Breast epithelium (tissue), 4 donors: ENCODE measurements around the gene TMEM176B. TPM values are rescaled to one million over a fixed set of nuclear protein-coding genes. Genes with fewer than 3 reads are reported as not detected.

Experiments
- DNase-seq, 2 donors: peaks; one replicate each; pipeline ENCODE4 v3.0.0-alpha.2; 2019; ENCODE audit warnings: low spot score in 2 of 2
- H3K27ac ChIP-seq, 2 donors: fragments of 200-600 bp; sonication (generic) in 1 of 2; one replicate each; pipeline ENCODE4 v1.5.1; 2016 to 2019; ENCODE audit warnings: mild to moderate bottlenecking in 1 of 2
- H3K27me3 ChIP-seq, 2 donors: fragments of 200-600 bp; sonication (generic) in 1 of 2; one replicate each; pipeline versions ENCODE4 v1.5.1 to v1.6.0; 2017 to 2019; ENCODE audit warnings: control low read depth in 1 of 2, mild to moderate bottlenecking in 1 of 2
- H3K36me3 ChIP-seq: fragments of 200-600 bp; one replicate; pipeline ENCODE4 v1.5.1; 2019
- H3K4me1 ChIP-seq, 2 donors: fragments of 200-600 bp; sonication (generic); one replicate each; pipeline ENCODE4 v1.5.1; 2016 to 2019; ENCODE audit warnings: control low read depth in 1 of 2
- H3K4me3 ChIP-seq, 3 donors: fragments of 200-600 bp; sonication (generic); 1 replicate in 2 of 3; 2 replicates in 1 of 3; pipeline ENCODE4 v1.5.1; 2016 to 2019; ENCODE audit warnings: mild to moderate bottlenecking in 3 of 3, moderate library complexity in 2 of 3
- H3K9me3 ChIP-seq, 2 donors: fragments of 200-600 bp; sonication (generic) in 1 of 2; one replicate each; pipeline ENCODE4 v1.5.1; 2016 to 2019; ENCODE audit warnings: control low read depth in 1 of 2
- POLR2A ChIP-seq: fragments of 450-650 bp; IDR thresholded peaks from one replicate; pipeline ENCODE4 v1.6.1; 2016; ENCODE audit warnings: antibody characterized with exemption, mild to moderate bottlenecking, moderate library complexity
- POLR2AphosphoS5 ChIP-seq, 3 donors: sonication (generic); formaldehyde crosslinking; IDR thresholded peaks; one replicate each; pipeline ENCODE4 v1.6.1; 2017; ENCODE audit warnings: antibody characterized with exemption in 3 of 3
- intact Hi-C: fragments of 100-400 bp; cut with DNase I; formaldehyde crosslinking; loops from one replicate; pipeline ENCODE4 v1.15.1; 2023; ENCODE audit warnings: low total_unique reads
- total RNA-seq, 3 donors: library from RNA; depleted of rRNA; stranded (reverse); fragments of >200 nt; gene quantifications; one replicate each; pipeline ENCODE4 v1.1.0, GENCODE V29; 2016
- TF ChIP-seq, protein P1 (sequence below), 3 donors: fragments of 450-650 bp; IDR thresholded peaks; one replicate each; pipeline ENCODE4 v1.5.1; 2016 to 2017; ENCODE audit warnings: antibody characterized with exemption in 3 of 3, mild to moderate bottlenecking in 3 of 3, moderate library complexity in 3 of 3

TMEM176B gene
- total RNA-seq, 3 donors from 2014 or later: 49.1 to 105 (median 75.5) TPM

DNA sequence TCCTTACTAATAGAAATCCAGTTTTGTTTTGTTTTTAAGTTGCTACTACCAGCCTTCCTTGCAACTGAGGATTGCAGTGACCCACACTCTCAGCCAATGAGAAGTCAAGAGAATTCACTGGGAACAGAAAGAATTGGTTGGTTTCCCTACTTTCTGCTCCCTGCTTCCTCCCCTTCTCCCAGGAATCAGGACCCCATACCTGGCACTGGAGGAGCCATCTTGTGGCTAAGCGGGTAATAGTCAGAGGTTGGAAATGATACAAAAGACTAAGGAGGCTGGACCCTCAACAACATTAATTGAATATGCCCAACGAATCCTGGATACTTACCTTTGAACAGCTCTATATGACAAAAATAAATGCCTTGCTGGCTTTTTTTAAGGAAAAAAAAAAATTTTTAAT lies 6.7 kb upstream of the TMEM176B start:
- H3K9me3 ChIP-seq: peaks cover 16 to 17% of the 10 kb centered on the region in 2 donors
- no peak overlapping the region for H3K4me3 ChIP-seq
- no peak overlapping the region for H3K27ac ChIP-seq
- intact Hi-C loops: no loop called here
- H3K36me3 ChIP-seq: no peaks in the 10 kb centered on the region
- H3K4me1 ChIP-seq: no peaks in the 10 kb centered on the region
- H3K27me3 ChIP-seq: no peaks in the 10 kb centered on the region
- no peak for DNase-seq
- TF ChIP-seq, protein P1, sequence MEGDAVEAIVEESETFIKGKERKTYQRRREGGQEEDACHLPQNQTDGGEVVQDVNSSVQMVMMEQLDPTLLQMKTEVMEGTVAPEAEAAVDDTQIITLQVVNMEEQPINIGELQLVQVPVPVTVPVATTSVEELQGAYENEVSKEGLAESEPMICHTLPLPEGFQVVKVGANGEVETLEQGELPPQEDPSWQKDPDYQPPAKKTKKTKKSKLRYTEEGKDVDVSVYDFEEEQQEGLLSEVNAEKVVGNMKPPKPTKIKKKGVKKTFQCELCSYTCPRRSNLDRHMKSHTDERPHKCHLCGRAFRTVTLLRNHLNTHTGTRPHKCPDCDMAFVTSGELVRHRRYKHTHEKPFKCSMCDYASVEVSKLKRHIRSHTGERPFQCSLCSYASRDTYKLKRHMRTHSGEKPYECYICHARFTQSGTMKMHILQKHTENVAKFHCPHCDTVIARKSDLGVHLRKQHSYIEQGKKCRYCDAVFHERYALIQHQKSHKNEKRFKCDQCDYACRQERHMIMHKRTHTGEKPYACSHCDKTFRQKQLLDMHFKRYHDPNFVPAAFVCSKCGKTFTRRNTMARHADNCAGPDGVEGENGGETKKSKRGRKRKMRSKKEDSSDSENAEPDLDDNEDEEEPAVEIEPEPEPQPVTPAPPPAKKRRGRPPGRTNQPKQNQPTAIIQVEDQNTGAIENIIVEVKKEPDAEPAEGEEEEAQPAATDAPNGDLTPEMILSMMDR (IDR thresholded peaks at IDR 0.05): no peak
- TF ChIP-seq POLR2AphosphoS5 (IDR thresholded peaks at IDR 0.05): no peak
- TF ChIP-seq POLR2A: no peak

DNA sequence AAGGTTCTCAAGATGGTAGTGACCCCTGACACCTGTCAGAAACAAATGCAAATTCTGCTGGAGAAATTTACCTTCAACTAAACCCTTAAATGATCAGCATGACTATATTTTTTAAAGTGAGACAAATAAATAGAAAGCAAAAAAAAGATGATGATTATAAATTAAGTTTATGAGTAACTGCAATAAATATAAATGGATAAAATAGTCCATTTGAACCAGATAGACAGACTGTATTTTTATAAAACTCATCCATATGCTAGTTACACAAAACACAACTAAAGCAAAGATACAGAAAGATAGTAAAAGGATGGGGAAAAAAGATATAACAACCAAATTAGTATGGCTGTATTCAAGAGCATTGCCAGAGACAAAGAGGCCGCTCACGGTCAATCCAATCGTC lies 6.3 kb upstream of the TMEM176B start:
- Histone ChIP-seq H3K36me3 (no peaks in the 10 kb centered on the region), H3K9me3 (peaks cover 16 to 17% of the 10 kb centered on the region in 2 donors), H3K27ac (no peak overlapping the region), H3K4me3 (no peak overlapping the region), H3K27me3 (peaks cover 0 to 2% of the 10 kb centered on the region in 2 donors), H3K4me1 (no peaks in the 10 kb centered on the region)
- DNase-seq: no peak
- intact Hi-C loops: no loop called here
- TF ChIP-seq, protein P1 (IDR thresholded peaks at IDR 0.05): no peak
- no peak for TF ChIP-seq POLR2A
- TF ChIP-seq POLR2AphosphoS5 (IDR thresholded peaks at IDR 0.05): no peak

- intact Hi-C loops: no loop called here
- no peak for DNase-seq
- H3K4me3 ChIP-seq: no peak overlapping the region
- H3K9me3 ChIP-seq: peaks cover 16 to 17% of the 10 kb centered on the region in 2 donors
- H3K36me3 ChIP-seq: no peaks in the 10 kb centered on the region
- H3K27me3 ChIP-seq: peaks cover 2 to 4% of the 10 kb centered on the region in 2 donors
- H3K27ac ChIP-seq: no peak overlapping the region
- H3K4me1 ChIP-seq: no peaks in the 10 kb centered on the region
- TF ChIP-seq POLR2A (no peak), POLR2AphosphoS5 (IDR thresholded peaks at IDR 0.05) (no peak)
- TF ChIP-seq, protein P1 (IDR thresholded peaks at IDR 0.05): no peak
Measured at GRCh38 chr7:150805864-150806263, 5.7 kb upstream of the TMEM176B start.

DNA sequence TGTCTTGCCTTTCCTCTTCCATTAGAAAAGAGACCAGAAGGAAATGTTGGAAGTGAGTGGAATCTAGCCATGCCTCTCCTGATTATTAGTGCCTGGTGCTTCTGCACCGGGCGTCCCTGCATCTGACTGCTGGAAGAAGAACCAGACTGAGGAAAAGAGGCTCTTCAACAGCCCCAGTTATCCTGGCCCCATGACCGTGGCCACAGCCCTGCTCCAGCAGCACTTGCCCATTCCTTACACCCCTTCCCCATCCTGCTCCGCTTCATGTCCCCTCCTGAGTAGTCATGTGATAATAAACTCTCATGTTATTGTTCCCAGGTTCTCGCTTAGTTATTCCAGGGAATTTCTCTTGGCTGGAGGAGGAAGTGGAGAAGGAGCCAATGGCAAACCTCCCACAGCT lies 4.6 kb upstream of the TMEM176B start:
- peaks cover 16 to 17% of the 10 kb centered on the region in 2 donors for H3K9me3 ChIP-seq
- no peaks in the 10 kb centered on the region for H3K36me3 ChIP-seq
- no peak for TF ChIP-seq POLR2A
- TF ChIP-seq, protein P1 (IDR thresholded peaks at IDR 0.05): no peak
- no peak for TF ChIP-seq POLR2AphosphoS5 (IDR thresholded peaks at IDR 0.05)
- intact Hi-C loops: no loop called here
- DNase-seq: no peak
- peaks cover 2 to 15% of the 10 kb centered on the region in 2 donors for H3K27me3 ChIP-seq
- no peak overlapping the region for H3K27ac ChIP-seq
- H3K4me3 ChIP-seq: no peak overlapping the region
- no peaks in the 10 kb centered on the region for H3K4me1 ChIP-seq

DNA sequence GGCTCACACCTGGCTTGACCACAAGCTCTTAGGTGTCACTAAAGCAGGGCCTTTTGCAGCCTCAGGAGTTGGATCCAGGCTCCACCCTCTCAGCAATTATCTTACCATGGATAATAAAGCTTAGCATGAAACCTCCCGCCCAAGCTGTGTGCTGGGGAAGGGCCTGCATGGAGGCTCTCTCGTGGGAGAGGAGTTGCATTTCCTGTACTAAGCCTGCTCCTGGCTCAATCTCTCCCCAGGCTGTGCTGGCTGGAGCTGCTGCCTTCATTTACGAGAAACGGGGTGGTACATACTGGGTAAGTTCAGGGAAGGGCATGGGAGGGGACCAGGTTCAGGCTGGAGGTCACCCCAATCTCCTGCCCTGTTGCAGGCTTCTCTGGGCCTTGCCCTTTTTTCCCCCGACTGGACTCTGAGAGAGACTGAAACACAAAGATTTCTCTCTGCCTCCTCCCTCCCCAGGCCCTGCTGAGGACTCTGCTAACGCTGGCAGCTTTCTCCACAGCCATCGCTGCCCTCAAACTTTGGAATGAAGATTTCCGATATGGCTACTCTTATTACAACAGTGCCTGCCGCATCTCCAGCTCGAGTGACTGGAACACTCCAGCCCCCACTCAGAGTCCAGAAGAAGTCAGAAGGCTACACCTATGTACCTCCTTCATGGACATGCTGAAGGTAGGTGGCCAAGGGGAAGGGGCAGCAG lies 3.1 kb upstream of the TMEM176B start:
- TF ChIP-seq POLR2A (no peak), POLR2AphosphoS5 (IDR thresholded peaks at IDR 0.05) (no peak)
- TF ChIP-seq, protein P1 (IDR thresholded peaks at IDR 0.05): no peak
- H3K4me3 ChIP-seq: no peak overlapping the region
- intact Hi-C loops: no loop called here

More for the DNA sequence above, 3.1 kb upstream of the TMEM176B start:
- no peaks in the 10 kb centered on the region for H3K36me3 ChIP-seq
- peak overlapping the region in 1 of 2 donors; percentile 12 for H3K27ac ChIP-seq
- H3K27me3 ChIP-seq: peaks cover 2 to 21% of the 10 kb centered on the region in 2 donors
- DNase-seq: no peak
- no peaks in the 10 kb centered on the region for H3K4me1 ChIP-seq
- H3K9me3 ChIP-seq: peaks cover 16 to 17% of the 10 kb centered on the region in 2 donors
